GM21423 (cell line): ENCODE results near the gene AKT2.

ENCODE experiments used
- ATAC-seq: cut with Tn5 transposase; IDR thresholded peaks from one replicate; pipeline ENCODE4 v1.9.1; 2021; ENCODE audit warnings: mild to moderate bottlenecking, moderate library complexity; ENCODE audit not compliant: unreplicated experiment

The AKT2 gene

GRCh38 chr19:40302224-40303011 lies 17.3 kb upstream of the AKT2 start:
- no peak for ATAC-seq

GRCh38 chr19:40300668-40301067 lies 15.5 kb upstream of the AKT2 start:
- no peak for ATAC-seq

- ATAC-seq = no peak
Observed at GRCh38 chr19:40298026-40298425, 12.9 kb upstream of the AKT2 start.

GRCh38 chr19:40294560-40294959 lies 9.4 kb upstream of the AKT2 start:
- no peak for ATAC-seq

- no peak for ATAC-seq
Observed at GRCh38 chr19:40286971-40287421, 1.9 kb upstream of the AKT2 start.

GRCh38 chr19:40286235-40286970 lies 1.3 kb upstream of the AKT2 start:
- no peak for ATAC-seq

- peak; percentile 81 for ATAC-seq
Observed at GRCh38 chr19:40285353-40286234, 449 bp upstream of the AKT2 start.

- ATAC-seq = no peak
Observed at GRCh38 chr19:40284251-40284500, 969 bp downstream of the AKT2 start.

GRCh38 chr19:40283414-40284250 lies 1.5 kb downstream of the AKT2 start:
- no peak for ATAC-seq

- ATAC-seq = no peak
Observed at GRCh38 chr19:40282920-40283319, 2.2 kb downstream of the AKT2 start.

- no peak for ATAC-seq
Observed at GRCh38 chr19:40282209-40282580, 3.0 kb downstream of the AKT2 start.

- no peak for ATAC-seq
Observed at GRCh38 chr19:40281381-40282208, 3.5 kb downstream of the AKT2 start.

- no peak for ATAC-seq
Observed at GRCh38 chr19:40280608-40281221, 4.4 kb downstream of the AKT2 start.

- no peak for ATAC-seq
Observed at GRCh38 chr19:40279761-40280607, 5.2 kb downstream of the AKT2 start.

GRCh38 chr19:40279120-40279551 lies 6.0 kb downstream of the AKT2 start:
- no peak for ATAC-seq

GRCh38 chr19:40278361-40279035 lies 6.6 kb downstream of the AKT2 start:
- ATAC-seq = no peak

- no peak for ATAC-seq
Observed at GRCh38 chr19:40277356-40278059, 7.6 kb downstream of the AKT2 start.
